Activated CD8-positive, alpha-beta memory T cell treated with anti-CD3 and anti-CD28 coated beads, Interleukin-2, amount 10 ng/mL, durations not matched to agents 7 days and 5 days (primary cell): ENCODE results near the gene MOB3C. TPM values are rescaled to one million over a fixed set of nuclear protein-coding genes. Genes with fewer than 3 reads are reported as not detected.

Source experiments
- total RNA-seq, 2 experiments: library from RNA; stranded (reverse); gene quantifications; one replicate each; pipeline ENCODE4 v1.2.3, GENCODE V29; 2021

The MOB3C gene
- total RNA-seq, 2 experiments from 2014 or later: 18.3 to 20.7 TPM

Other genes starting within 250 kb of the MOB3C start
- gene FAAH, start 222.5 kb downstream of the MOB3C start, total RNA-seq: 1 to 10 TPM; 3.1 to 3.9 TPM
- gene DMBX1, start 127.0 kb downstream of the MOB3C start, total RNA-seq: under 1 TPM in 1 of 2 experiments, not detected in 1; 0.15 TPM
- gene KNCN, start 65.2 kb downstream of the MOB3C start, total RNA-seq: not detected
- 10 to 100 TPM; 70.6 to 78.6 TPM for gene MKNK1, start 12.5 kb downstream of the MOB3C start, total RNA-seq
- 10 to 100 TPM; 44.2 to 44.3 TPM for gene ATPAF1, start 51.6 kb upstream of the MOB3C start, total RNA-seq
- gene TEX38, start 55.0 kb upstream of the MOB3C start, total RNA-seq: not detected
- 10 to 100 TPM; 79.2 to 79.4 TPM for gene EFCAB14, start 102.3 kb upstream of the MOB3C start, total RNA-seq
- not detected for gene CYP4B1, start 182.2 kb upstream of the MOB3C start, total RNA-seq